ENCODE data around the gene NXPH3. TPM values are rescaled to one million over a fixed set of nuclear protein-coding genes. Genes with fewer than 3 reads are reported as not detected.

Gene NXPH3
- total RNA-seq, 1 experiment from 2014 or later = 0.26 TPM

DNA sequence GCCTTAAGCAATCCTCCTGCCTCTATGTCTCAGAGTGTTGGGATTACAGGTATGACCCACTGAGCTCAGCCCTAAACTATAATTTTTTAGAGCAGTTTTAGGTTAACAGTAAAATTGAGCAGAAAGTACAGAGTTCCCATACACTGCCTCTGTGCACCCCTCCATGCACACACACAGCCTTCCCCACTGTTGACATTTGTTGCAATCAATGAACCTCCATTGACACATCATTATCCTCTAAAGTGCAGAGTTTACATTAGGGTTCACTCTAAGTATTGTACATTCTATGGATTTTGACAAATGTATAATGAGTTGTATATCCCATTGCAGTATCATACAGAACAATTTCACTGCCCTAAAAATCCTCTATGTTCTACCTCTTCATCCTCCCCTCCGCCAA is 45.6 kb upstream of the NXPH3 start:
- Histone ChIP-seq H3K9me3 (ENCODE audit: low read length) (no peaks in the 10 kb centered on the region), H3K4me2 (ENCODE audit: low read length) (no peak overlapping the region), H3K4me1 (ENCODE audit: insufficient read depth, low read length) (no peaks in the 10 kb centered on the region), H3F3A (ENCODE audit: low read length, unreplicated experiment) (no peaks in the 10 kb centered on the region), H3K4me3 (ENCODE audit: low read length) (no peak overlapping the region), H3K9me2 (replicated peaks; ENCODE audit: low read length) (no peaks in the 10 kb centered on the region), H3K27ac (ENCODE audit: low read length) (no peak overlapping the region), H3K36me3 (ENCODE audit: low read depth, low read length) (no peaks in the 10 kb centered on the region), H3K79me2 (ENCODE audit: low read length) (no peaks in the 10 kb centered on the region), H4K20me1 (ENCODE audit: low read length) (no peaks in the 10 kb centered on the region), H3K9ac (ENCODE audit: low read length) (no peak overlapping the region), H2AFZ (ENCODE audit: low read length) (no peak overlapping the region), H3K27me3 (ENCODE audit: low read length) (peaks cover 54% of the 10 kb centered on the region)
- no peak for TF ChIP-seq EZH2 (IDR thresholded peaks at IDR 0.05; ENCODE audit: low read length, unreplicated experiment)
- TF ChIP-seq EZH2phosphoT487 (IDR thresholded peaks at IDR 0.05; ENCODE audit: borderline replicate concordance, low read length) = no peak
- TF ChIP-seq, protein P1, sequence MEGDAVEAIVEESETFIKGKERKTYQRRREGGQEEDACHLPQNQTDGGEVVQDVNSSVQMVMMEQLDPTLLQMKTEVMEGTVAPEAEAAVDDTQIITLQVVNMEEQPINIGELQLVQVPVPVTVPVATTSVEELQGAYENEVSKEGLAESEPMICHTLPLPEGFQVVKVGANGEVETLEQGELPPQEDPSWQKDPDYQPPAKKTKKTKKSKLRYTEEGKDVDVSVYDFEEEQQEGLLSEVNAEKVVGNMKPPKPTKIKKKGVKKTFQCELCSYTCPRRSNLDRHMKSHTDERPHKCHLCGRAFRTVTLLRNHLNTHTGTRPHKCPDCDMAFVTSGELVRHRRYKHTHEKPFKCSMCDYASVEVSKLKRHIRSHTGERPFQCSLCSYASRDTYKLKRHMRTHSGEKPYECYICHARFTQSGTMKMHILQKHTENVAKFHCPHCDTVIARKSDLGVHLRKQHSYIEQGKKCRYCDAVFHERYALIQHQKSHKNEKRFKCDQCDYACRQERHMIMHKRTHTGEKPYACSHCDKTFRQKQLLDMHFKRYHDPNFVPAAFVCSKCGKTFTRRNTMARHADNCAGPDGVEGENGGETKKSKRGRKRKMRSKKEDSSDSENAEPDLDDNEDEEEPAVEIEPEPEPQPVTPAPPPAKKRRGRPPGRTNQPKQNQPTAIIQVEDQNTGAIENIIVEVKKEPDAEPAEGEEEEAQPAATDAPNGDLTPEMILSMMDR (conservative IDR thresholded peaks at IDR 0.05; ENCODE audit: low read depth, low read length) = no peak
- no TSS peak for BruUV-seq (replicated peaks)
- ATAC-seq = no peak
- DNase-seq = no peak
- ChIA-PET CTCF (interaction anchor here (0.5 kb wide), 1 partner anchor 147 kb away, joined by 14 read pairs; no protein-coding TSS in a partner anchor), POLR2A (ENCODE audit: unreplicated experiment) (no interaction called here)
- intact Hi-C loops (cut with micrococcal nuclease) = no loop called here

DNA sequence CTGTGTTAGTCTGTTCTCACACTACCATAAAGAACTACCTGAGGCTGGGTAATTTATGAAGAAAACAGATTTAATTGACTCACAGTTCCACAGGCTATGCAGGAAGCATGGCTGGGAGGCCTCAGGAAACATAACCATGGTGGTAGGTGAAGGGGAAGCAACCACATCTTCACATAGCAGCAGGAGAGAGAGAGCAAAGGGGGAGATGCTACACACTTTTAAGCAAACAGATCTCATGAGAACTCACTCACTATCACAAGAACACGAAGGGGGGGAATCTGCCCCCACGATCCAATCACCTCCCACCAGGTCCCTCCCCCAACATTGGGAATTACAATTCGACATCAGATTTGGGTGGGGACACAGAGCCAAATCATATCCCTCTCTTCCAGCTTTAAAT is 31.8 kb upstream of the NXPH3 start:
- no peaks in the 10 kb centered on the region for H3K4me1 ChIP-seq (ENCODE audit: insufficient read depth, low read length)
- no peaks in the 10 kb centered on the region for H3K79me2 ChIP-seq (ENCODE audit: low read length)
- no peaks in the 10 kb centered on the region for H3K36me3 ChIP-seq (ENCODE audit: low read depth, low read length)
- no peaks in the 10 kb centered on the region for H3K9me2 ChIP-seq (replicated peaks; ENCODE audit: low read length)
- H3K4me3 ChIP-seq (ENCODE audit: low read length) = no peak overlapping the region
- DNase-seq (no peak), ATAC-seq (no peak)
- ChIA-PET POLR2A (ENCODE audit: unreplicated experiment) (no interaction called here), CTCF (no interaction called here)
- H3K4me2 ChIP-seq (ENCODE audit: low read length) = no peak overlapping the region
- no peak overlapping the region for H3K27ac ChIP-seq (ENCODE audit: low read length)
- intact Hi-C loops (cut with micrococcal nuclease) = no loop called here
- no peak overlapping the region for H3K9ac ChIP-seq (ENCODE audit: low read length)
- BruUV-seq (replicated peaks) = no TSS peak
- no peak overlapping the region for H2AFZ ChIP-seq (ENCODE audit: low read length)
- 0 out of 2 replicates have a peak, but pooled peaks cover 6% of the 10 kb centered on the region for H3K27me3 ChIP-seq (ENCODE audit: low read length)
- no peaks in the 10 kb centered on the region for H4K20me1 ChIP-seq (ENCODE audit: low read length)
- H3F3A ChIP-seq (ENCODE audit: low read length, unreplicated experiment) = no peaks in the 10 kb centered on the region
- TF ChIP-seq EZH2 (IDR thresholded peaks at IDR 0.05; ENCODE audit: low read length, unreplicated experiment) = no peak
- H3K9me3 ChIP-seq (ENCODE audit: low read length) = no peaks in the 10 kb centered on the region

DNA sequence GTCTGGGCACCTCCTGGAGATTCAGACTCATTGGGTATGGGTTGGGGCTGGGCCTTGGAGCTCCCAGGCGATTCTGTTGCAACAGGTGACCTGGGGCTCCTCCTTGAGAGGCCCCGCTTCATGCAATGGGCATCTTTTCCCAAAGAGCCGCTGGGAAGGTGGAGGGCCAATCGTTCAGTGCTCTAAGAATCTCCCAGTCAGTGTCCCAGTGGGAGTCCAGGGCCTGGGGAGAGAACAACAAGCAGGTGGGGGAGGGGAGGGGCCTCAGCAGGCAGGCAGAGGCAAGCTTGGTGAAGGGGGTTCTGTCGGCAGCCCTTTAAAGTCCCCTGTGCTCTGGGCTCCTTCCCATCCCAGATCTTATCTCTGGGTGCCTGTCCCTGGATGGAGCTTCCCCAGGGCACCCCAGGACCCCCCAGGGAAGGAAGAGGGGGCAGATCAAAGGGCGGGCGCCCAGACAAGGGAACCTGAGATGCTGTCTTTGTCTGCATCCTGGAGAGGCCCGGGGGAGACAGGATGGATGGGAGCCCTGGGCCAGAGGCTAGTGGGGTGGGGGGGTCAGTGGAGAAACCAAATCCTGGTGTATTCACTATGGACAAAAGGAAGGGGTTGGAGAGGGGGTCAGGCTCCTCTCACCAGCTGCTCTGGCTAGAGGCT is 30.5 kb upstream of the NXPH3 start:
- H3K9me2 ChIP-seq (replicated peaks; ENCODE audit: low read length) = no peaks in the 10 kb centered on the region
- H3K79me2 ChIP-seq (ENCODE audit: low read length) = no peaks in the 10 kb centered on the region
- intact Hi-C loops (cut with micrococcal nuclease) = no loop called here
- H3K9ac ChIP-seq (ENCODE audit: low read length) = no peak overlapping the region
- no peaks in the 10 kb centered on the region for H4K20me1 ChIP-seq (ENCODE audit: low read length)
- TF ChIP-seq EZH2phosphoT487 (IDR thresholded peaks at IDR 0.05; ENCODE audit: borderline replicate concordance, low read length) = no peak
- TF ChIP-seq, protein P1 (conservative IDR thresholded peaks at IDR 0.05; ENCODE audit: low read depth, low read length) = no peak
- no peak for TF ChIP-seq EZH2 (IDR thresholded peaks at IDR 0.05; ENCODE audit: low read length, unreplicated experiment)
- no peak overlapping the region for H3K4me2 ChIP-seq (ENCODE audit: low read length)
- 0 out of 2 replicates have a peak, but pooled peaks cover 5% of the 10 kb centered on the region for H3K27me3 ChIP-seq (ENCODE audit: low read length)
- ATAC-seq (no peak), DNase-seq (no peak)
- no peaks in the 10 kb centered on the region for H3F3A ChIP-seq (ENCODE audit: low read length, unreplicated experiment)
- BruUV-seq (replicated peaks) = no TSS peak
- CTCF ChIA-PET = no interaction called here
- H3K4me1 ChIP-seq (ENCODE audit: insufficient read depth, low read length) = no peaks in the 10 kb centered on the region
- H3K9me3 ChIP-seq (ENCODE audit: low read length) = no peaks in the 10 kb centered on the region
- H3K36me3 ChIP-seq (ENCODE audit: low read depth, low read length) = no peaks in the 10 kb centered on the region
- no peak overlapping the region for H3K4me3 ChIP-seq (ENCODE audit: low read length)
- POLR2A ChIA-PET (ENCODE audit: unreplicated experiment) = interaction anchor here (0.6 kb wide), 1 partner anchor 21 kb away, joined by 3 read pairs; no protein-coding TSS in a partner anchor
- no peak overlapping the region for H3K27ac ChIP-seq (ENCODE audit: low read length)
- H2AFZ ChIP-seq (ENCODE audit: low read length) = no peak overlapping the region

All from PC-3 (cell line).